PC-3 (cell line): Measurements from ENCODE around the gene ARFGAP3.

ENCODE experiments used
- EZH2 ChIP-seq: fragments of 300-600 bp; sonication (generic); IDR thresholded peaks from one replicate; pipeline ENCODE4 v1.6.1; 2017; ENCODE audit warnings: antibody characterized with exemption, mild to moderate bottlenecking, low read length; ENCODE audit not compliant: unreplicated experiment
- TF ChIP-seq, protein P1 (sequence below): fragments of 300-600 bp; sonication (generic); conservative IDR thresholded peaks from 2 replicates; pipeline ENCODE4 v1.5.1; 2017; ENCODE audit warnings: antibody characterized with exemption, low read depth, mild to moderate bottlenecking, low read length

DNA sequence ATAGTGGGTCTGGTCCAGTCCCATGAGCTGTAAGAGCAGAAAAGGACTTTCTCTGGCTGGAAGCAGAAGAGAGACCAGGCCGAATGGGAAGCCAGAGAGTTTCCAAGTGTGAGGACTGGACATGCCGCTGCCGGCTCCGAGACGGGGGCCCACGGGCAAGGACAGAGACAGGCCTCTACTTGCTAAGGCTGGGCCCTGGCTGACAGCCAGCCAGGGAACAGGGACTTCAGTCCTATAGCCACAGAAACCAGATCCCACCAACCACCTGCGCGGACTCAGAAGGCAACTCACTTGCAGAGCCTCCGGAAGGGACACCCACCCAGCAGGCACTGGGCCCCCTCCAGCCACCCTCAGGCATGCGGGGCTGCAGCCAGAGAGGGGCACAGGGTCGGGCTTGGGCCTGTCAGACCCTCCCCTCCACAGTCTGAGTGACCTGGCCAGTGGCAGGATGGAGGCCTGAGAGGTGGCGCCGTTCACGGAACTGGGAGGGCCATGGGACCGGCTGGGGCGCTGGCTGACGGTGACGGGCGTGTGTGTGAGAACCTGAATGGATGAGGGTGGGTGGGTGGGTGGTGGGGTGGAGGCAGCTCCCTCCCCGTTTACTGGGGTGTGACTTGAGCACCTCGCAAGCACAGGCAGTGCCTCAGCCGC, 88.6 kb downstream of the ARFGAP3 start:
- no peak for TF ChIP-seq EZH2
- TF ChIP-seq, protein P1, sequence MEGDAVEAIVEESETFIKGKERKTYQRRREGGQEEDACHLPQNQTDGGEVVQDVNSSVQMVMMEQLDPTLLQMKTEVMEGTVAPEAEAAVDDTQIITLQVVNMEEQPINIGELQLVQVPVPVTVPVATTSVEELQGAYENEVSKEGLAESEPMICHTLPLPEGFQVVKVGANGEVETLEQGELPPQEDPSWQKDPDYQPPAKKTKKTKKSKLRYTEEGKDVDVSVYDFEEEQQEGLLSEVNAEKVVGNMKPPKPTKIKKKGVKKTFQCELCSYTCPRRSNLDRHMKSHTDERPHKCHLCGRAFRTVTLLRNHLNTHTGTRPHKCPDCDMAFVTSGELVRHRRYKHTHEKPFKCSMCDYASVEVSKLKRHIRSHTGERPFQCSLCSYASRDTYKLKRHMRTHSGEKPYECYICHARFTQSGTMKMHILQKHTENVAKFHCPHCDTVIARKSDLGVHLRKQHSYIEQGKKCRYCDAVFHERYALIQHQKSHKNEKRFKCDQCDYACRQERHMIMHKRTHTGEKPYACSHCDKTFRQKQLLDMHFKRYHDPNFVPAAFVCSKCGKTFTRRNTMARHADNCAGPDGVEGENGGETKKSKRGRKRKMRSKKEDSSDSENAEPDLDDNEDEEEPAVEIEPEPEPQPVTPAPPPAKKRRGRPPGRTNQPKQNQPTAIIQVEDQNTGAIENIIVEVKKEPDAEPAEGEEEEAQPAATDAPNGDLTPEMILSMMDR = no peak
